Glomerular visceral epithelial cell (primary cell): ENCODE measurements around the gene HEATR3.

ENCODE experiments used
- DNase-seq: peaks from one replicate; pipeline ENCODE4 v3.0.0-alpha.2; 2016; ENCODE audit errors: extremely low spot score

The HEATR3 gene

DNA sequence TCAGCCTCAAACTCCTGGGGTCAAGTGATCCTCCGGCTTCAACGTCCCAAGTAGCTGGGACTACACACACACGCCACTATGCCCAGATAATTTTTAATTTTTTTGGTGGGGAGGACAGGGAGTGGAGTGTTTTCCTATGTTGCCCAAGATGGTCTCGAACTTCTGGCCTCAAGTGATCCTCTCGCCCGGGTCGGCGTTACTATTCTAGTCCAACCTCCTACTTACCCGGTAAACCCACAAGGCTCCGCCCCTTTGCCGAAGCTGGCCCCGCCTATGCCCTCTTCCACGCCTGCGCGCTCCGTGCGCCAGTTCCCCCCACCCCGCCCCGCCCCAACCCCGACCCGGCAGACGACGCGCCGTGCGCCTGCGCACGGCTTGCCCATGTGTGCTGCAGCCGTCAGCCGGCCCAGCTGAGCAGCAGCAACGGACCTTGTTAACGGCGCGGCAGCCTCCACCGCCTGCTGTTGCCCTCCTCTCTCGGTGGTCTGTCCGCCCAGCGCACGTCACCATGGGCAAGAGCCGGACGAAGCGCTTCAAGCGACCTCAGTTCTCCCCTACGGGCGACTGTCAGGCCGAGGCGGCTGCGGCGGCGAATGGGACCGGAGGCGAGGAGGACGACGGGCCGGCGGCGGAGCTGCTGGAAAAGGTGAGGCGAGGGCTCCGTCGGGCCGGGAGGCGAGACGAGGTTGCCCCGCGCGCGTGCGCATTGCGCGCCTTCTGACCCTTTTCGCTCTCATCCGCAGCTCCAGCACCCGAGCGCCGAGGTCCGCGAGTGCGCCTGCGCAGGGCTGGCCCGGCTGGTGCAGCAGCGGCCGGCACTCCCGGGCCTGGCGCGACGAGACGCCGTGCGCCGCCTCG is at the start of gene HEATR3:
Gene HEATR3 (plus strand): TSS at position 347 of the 858 bp plus-strand sequence. CDS start 162 bp downstream, at position 509.
- peak; percentile 94 for DNase-seq

GRCh38 chr16:50017553-50017952 is 48.2 kb upstream of the HEATR3 start:
- DNase-seq = no peak

DNA sequence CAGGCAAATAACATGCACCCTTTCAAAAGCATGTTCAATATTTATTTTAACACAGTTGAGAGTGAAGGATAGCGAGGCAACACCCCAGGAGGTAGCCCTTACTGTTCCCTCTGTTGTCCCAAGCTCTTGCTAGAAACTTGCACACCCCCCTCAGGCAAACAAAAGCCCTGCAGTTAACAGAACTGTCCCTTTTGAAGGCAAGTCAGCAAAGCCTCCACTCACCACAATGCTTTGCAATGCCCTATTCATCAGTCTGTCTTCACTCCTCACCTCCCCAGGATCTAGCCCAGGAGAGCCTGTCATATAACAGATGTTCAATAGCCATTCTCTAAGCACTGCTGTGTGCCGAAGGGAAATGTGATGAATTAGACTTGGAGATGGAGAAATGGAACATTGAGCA is 44.2 kb upstream of the HEATR3 start:
- DNase-seq = no peak

GRCh38 chr16:50023641-50024040 is 42.1 kb upstream of the HEATR3 start:
- no peak for DNase-seq

- DNase-seq = no peak
Observed at GRCh38 chr16:50024207-50024606, 41.6 kb upstream of the HEATR3 start.

- DNase-seq = peak; percentile 95
Observed at GRCh38 chr16:50024684-50025536, 40.9 kb upstream of the HEATR3 start, which contains the start of gene CNEP1R1. Gene CNEP1R1 (plus strand): TSS chr16:50025225. CDS start chr16:50025316, 91 bp downstream.

GRCh38 chr16:50025537-50025931 is 40.2 kb upstream of the HEATR3 start:
- peak; percentile 22 for DNase-seq

DNA sequence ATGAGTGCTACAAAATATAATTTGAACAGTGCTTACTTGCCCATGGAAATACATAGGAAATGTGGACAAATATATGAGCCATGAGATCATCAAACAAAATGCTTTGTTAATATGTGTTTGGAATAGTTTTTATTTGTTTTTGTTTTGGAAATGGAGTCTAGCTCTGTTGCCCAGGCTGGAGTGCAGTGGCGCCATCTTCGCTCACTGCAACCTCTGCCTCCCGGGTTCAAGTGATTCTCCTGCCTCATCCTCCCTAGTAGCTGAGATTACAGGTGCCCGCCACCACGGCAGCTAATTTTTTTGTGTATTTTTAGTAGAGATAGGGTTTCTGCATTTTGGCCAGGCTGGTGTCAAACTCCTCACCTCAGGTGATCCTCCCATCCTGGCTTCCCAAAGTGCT is 37.9 kb upstream of the HEATR3 start:
- DNase-seq = no peak

GRCh38 chr16:50035468-50035992 is 30.2 kb upstream of the HEATR3 start:
- no peak for DNase-seq

GRCh38 chr16:50036426-50036825 is 29.3 kb upstream of the HEATR3 start:
- DNase-seq = no peak

DNA sequence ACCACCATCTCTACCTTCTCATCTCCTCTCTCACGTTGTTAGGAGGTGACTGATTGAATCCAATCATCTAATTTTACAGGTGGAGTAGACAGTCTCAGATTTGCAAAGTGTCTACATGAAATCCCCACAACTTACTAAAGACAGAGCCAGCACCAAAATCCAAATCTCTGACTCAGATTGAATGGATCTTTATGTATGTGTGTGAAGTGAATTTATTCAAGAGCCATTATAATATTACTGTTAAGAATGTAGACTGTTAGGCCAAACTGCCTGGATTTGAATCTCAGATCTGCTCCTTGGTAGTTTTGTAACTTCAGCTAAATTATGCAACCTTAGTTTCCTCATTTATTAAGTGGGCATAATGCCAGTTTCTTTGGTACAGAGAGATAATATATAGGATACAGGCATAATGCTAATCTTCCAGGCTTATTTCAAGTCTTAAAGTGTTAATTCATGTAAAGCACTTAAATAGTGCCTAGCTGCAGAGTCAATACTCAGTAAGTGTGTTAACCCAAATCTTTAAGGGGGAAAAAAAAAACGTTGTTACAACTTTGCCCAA is 28.0 kb upstream of the HEATR3 start:
- no peak for DNase-seq

GRCh38 chr16:50038286-50038685 is 27.5 kb upstream of the HEATR3 start:
- no peak for DNase-seq

GRCh38 chr16:50038756-50039529 is 26.8 kb upstream of the HEATR3 start:
- no peak for DNase-seq

DNA sequence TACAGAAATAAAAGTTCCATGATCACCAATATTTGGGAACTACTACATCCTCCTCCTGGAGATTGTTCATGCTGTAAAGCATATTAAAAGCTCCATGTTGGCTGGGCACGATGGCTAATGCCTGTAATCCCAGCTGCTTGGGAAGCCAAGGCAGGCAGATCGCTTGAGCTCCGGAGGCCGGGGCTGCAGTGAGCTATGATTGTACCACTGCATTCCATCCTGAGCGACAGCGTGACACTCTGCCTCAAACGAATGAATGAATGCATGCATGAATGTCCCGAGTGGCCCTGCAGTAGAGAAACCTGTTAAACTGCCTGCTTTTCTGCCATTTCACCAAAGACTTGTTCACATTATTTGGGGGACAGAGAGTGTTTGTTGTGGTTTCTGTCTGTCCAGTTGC is 25.8 kb upstream of the HEATR3 start:
- no peak for DNase-seq

DNA sequence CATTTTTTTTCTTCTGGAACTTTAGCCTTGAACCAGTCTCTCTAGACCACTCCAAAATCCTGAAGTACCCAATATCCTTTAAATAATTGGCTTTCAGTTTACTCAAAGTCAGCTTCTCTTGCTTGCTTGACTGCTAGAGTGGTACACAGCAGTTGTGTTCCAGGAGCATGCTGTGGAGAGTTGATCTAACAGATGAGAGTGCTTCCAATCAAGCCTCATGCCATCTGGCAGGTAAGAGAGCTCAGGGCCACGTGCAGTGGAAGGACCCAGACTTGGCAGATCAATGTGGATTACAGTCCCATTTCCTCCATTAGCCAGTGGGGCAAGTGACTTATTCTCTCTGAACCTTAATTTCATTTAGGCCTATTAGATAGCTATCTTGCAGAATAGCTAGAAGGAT is 25.1 kb upstream of the HEATR3 start:
- no peak for DNase-seq

GRCh38 chr16:50043358-50043757 is 22.4 kb upstream of the HEATR3 start:
- no peak for DNase-seq

DNA sequence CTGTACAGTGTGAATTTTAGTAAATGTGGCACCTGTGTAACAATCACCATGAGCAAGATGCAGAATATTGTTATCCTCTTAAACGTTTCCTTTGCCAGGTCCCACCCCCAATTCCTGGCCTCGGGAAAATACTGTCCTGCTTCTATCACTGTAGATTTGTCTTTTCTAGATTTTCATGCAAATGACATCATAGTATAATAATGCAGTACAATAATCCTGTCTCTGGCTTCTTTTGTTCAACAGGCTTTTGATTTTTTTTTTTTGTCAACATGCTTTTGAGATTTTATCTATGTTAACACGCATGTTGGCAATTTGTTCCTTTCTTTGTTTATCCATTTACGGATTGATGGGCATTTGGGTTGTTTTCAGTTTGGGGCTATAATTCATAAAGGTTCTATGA is 20.4 kb upstream of the HEATR3 start:
- DNase-seq = no peak

DNA sequence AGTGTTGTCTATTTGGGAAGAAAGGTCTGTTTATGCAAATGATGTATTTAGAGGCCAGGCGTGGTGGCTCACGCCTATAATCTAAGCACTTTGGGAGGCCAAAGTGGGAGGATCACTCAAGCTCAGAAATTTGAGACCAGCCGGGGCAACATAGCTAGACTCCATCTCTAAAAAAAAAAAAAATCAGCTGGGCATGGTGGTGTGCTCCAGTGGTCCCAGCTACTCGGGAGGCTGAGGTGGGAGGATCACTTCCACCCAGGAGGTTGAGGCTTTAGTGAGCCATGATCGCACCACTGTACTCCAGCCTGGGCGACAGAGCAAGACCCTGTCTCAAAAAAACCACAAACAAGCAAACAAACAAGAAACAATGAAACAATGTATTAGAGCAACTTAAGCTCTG is 18.9 kb upstream of the HEATR3 start:
- no peak for DNase-seq

DNA sequence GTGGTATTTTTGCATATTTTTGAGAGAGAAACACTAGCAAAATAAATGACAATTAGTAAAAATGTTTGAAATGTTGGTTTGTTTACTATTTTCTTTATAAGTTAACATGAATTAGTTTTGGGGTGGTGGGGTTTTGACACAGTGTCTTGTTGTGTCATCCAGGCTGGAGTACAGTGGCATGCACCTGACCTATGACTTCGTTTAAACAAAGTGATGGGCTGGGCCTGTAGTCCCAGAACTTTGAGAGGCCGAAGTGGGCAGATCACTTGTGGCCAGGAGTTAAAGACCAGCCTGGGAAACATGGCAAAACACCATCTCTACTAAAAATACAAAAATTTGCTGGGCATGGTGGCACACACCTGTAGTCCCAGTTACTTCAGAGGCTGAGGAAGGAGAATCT is 17.9 kb upstream of the HEATR3 start:
- no peak for DNase-seq

DNA sequence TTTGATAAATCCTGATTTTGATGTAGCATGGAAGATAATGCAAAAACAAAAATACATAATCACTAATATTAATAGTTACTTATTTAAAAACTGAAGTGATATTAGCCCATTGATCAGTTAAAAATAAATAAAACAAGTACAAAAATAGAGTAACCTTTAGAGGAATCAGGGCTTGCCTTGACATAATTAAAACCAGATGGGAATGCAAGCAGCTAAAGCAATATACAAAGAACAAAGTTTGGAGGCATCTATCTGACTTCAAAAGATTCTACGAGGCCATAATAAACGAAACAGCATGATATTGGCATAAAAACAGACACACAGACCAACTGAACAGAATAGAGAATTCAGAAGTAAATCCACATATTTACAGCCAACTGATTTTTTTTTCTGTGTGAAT is 15.0 kb upstream of the HEATR3 start:
- no peak for DNase-seq

GRCh38 chr16:50056226-50056625 is 9.5 kb upstream of the HEATR3 start:
- no peak for DNase-seq
